Endothelial cell of hepatic sinusoid (primary cell): Measurements from ENCODE around the gene STRC.
"Not testable (repeated sequence)": the region's sequence is repeated elsewhere in the genome, so short reads cannot be mapped to it uniquely, and the experiment has no call there.

ENCODE experiments used
- in situ Hi-C: cut with HindIII; loops from 2 replicates; pipeline ENCODE4 v1.10.0; 2017; ENCODE audit warnings: low sequenced_read_pairs

The STRC gene

GRCh38 chr15:43618700-43619099, at the start of gene STRC:
Gene STRC (minus strand): TSS chr15:43618800. CDS start chr15:43618722, 78 bp downstream.
- in situ Hi-C loops = not testable (repeated sequence)

DNA sequence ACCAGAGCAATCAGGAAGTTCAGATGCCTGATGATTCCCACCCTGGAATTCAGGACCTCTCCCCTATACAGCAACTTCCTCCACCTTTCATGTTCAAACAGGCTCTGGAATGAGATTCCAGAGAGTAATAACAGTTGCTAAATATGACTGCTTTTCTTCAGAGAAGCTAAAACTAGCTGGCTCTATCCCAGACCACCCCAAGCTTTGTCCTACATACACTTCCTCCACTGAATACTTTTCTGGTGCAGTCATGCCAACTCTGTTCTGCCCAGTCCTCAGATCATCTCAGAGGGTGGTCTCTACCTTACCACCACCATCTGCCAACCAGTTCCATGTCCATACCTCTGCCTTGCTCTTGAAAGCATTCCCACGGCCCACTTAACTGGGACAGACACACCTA, 47.6 kb upstream of the STRC start:
- in situ Hi-C loops = not testable (repeated sequence)

GRCh38 chr15:43663333-43663732, 44.7 kb upstream of the STRC start:
- in situ Hi-C loops = not testable (repeated sequence)

GRCh38 chr15:43662293-43662692, 43.7 kb upstream of the STRC start:
- in situ Hi-C loops = not testable (repeated sequence)

- in situ Hi-C loops = not testable (repeated sequence)
Measured at GRCh38 chr15:43659727-43660126, 41.1 kb upstream of the STRC start.

- in situ Hi-C loops = not testable (repeated sequence)
Measured at GRCh38 chr15:43649430-43649926, 30.9 kb upstream of the STRC start.

- in situ Hi-C loops = no loop called here
Measured at GRCh38 chr15:43648649-43649429, 30.2 kb upstream of the STRC start, which contains the start of gene CATSPER2. Gene CATSPER2 (minus strand): TSS chr15:43648844. CDS start chr15:43648061, 783 bp downstream.

DNA sequence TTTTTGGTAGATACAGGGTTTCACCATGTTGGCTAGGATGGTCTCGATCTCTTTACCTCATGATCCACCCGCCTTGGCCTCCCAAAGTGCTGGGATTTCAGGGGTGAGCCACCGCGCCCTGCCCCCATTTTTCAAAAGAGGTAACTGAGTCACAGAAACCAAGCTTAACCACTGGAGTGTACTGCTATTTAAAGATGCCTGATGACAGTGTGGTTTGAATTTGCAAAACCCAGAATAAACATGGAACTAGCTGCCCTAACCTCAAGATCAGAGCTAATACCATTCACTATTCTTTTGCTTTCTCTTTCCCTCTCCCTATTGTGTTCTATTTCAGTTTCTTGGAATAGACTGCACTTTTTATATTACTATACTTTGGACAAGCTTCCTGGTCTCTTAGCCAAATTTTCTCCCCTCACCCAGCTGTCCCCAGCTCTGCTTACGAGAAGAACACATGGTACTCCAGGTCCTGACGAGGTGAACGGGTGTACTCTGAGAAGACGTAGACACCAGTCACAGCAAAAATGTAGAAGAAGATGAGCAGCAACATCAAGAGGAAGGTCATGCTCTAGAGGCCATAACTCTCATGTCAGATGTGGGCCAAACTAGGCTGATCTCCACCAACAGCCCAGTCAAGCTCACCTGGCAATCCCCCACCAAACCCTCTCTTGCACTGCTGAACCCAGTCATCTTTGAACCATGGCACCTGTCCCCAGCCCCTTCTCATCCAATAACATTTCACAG, 20.0 kb upstream of the STRC start:
- in situ Hi-C loops = not testable (repeated sequence)

DNA sequence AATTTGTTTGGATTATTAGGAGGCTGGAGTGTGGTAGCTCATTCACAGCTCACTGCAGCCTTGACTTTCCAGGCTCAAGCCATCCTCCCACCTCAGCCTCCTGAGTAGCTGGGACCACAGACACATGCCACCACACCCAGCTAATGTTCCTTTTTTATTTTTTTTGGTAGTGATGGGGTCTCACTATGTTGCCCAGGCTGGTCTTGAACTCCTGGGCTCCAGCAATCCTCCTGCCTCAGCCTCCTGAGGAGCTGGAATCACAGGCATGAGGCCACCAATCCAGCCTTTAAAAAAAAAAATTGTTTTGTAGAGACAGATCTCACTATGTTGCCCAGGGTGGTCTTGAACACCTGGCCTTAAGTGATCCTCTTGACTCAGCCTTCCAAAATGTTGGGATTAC, 8.3 kb upstream of the STRC start:
- in situ Hi-C loops = not testable (repeated sequence)

- in situ Hi-C loops = no loop called here
Measured at GRCh38 chr15:43625106-43625505, 6.5 kb upstream of the STRC start.

- in situ Hi-C loops = not testable (repeated sequence)
Measured at GRCh38 chr15:43622068-43622799, 3.6 kb upstream of the STRC start.

DNA sequence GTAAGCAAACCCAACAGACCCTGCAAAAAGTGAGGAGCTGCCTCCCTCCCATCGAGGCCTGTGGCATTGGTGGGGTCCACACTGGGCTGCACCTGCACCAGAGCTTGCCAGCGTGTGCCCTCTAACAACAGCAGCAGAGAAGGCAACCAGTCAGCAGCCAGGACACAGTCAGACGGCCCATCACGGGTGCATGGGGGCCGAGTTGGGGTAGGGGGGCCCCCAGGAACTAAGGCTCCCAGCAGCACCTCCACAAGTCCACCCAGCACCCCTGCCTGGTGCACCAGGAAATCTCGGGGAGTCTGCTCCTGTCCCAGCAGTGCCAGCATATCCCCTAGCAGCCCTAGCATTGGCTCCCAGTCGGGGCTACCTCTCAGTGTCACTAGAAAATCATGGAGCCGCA, 850 bp downstream of the STRC start:
- in situ Hi-C loops = not testable (repeated sequence)

DNA sequence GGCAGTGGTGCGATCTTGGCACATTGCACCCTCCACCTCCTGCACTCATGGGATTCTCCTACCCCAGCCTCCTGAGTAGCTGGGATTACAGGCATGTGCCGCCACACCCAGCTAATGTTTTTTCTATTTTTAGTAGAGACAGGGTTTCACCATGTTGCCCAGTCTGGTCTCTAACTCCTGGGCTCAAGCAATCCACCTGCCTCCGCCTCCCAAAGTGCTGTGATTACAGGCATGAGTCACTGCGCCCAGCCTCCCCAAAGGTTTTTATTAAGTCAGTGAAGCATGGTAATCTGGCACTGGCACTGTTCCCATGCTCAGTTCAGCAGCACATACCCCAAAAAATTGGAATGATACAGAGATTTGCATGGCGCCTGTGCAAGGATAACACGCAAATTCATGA, 16.4 kb downstream of the STRC start:
- in situ Hi-C loops = not testable (repeated sequence)

DNA sequence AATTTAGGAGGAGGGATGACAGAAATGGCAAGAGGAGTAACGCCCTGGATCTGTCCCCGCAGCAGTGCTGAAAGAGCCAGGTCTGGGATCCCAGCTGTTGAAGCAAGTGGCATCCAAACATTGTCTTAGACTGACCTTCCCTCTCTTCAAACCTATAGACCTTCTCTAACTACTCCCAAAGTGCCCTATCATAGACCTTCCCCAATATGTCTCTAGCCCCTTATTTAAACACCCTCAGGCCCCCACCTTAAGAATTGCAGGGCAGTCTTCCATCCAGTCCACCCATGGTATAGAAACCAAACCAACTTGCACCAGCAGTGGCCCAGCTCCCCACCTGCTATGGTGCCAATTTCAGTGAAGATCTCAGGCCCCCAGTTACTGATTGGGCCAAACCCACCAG, 18.4 kb downstream of the STRC start:
- in situ Hi-C loops = not testable (repeated sequence)

DNA sequence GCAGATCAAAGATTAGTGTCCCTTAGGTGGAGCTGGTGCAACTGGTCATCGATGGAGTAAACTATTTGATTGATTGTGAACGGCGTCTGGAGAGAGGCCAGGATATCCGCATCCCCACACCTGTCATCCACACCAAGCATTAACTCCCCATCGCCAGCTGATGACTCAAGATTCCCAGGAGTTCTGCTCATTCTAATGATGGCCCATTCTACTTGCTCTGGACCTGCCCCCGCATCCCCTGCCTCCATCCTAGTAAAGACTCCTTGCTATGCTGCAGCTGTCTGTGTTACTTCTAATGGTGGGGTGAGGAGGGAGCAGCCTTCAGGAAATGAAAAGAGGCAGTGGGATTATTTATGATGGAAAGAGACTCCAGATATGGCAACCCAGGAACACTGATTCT, 19.5 kb downstream of the STRC start:
- in situ Hi-C loops = not testable (repeated sequence)

DNA sequence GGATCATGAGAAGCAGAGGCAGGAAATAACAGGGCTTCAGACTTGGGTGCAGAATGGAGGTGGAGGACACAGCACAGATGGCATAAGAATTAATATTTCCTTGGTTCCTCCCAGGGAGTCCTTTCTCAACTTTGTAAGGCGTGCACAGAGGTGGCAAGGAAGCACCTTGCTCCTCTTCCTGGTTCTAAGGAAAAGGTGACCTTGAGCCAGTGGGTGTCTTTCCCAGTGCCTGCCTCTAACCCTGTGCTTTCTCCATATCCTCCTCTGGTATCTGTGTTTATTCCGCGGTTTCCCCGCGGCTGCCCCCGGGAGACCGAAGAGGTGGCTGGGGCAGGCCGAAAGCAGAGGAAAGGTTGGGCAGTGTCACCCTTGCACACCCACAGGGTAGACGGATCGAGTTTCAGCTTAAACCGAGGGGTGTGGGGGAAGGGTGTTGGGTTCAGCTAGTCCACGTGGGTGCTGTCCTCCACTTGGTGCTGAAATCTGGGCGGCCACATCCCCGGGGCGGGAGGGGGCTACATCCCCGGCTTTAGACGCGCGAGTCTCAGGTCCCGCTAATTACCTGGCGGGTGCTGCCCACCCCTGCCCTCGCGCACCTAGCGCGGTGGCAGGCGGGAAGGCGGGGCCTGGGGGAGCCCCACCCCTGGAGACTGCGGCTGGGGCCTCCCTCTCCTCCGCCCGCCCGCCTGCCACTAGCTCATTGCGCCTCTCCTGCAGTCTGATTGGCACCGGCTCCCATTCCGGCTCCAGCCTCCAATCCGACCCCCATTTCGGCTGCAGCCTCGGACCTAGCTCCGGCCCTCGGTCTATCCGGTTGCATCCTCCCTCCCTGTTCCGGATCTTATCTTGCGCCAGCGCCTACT, 25.0 kb downstream of the STRC start, which contains the start of gene CKMT1B:
Gene CKMT1B, plus strand, starts transcription at position 700 of the 863 bp plus-strand sequence. CDS start 192 bp downstream, outside the sequence.
- in situ Hi-C loops = not testable (repeated sequence)

GRCh38 chr15:43592841-43593240, 25.8 kb downstream of the STRC start:
- in situ Hi-C loops = not testable (repeated sequence)

DNA sequence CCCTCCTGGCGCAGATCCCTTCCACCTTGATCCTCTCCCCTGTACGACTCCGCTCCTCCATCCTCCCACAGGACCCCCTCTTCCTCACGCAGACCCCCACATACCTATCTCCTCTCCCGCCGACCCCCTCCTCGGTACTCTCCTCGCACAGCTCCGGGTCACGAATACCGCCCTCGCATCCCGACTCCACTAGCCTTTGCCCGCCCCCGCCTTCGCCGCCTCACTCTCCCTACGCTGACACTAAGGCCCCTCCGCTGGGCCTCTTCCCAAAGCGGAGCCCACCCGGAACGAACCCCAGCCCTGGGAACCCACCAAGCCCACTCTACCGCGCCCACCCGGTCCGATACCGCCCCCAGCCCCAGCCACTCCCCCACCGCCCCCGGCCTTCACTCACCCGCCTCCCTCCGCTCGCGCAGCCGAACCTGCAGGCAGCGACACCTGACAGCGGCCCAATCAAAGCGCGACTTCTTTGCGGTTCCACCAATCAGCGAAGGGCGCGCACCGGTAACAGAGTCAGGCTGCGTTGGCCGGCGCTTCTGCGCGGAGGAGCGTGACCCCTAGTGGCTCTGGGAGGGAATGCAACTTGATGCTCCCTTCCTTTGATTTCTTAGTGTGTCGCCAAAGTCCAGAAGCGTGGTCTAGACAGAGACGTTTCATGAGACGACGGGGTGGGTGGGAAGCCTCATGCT, 28.7 kb downstream of the STRC start, which contains the start of gene PPIP5K1:
Gene PPIP5K1, minus strand, starts transcription at position 431 of the 689 bp plus-strand sequence. CDS start 5,704 bp downstream, outside the sequence.
- in situ Hi-C loops = not testable (repeated sequence)

GRCh38 chr15:43574607-43575006, 44.0 kb downstream of the STRC start:
- in situ Hi-C loops = not testable (repeated sequence)
